ENCODE measurements around the gene TSEN2. TPM values are rescaled to one million over a fixed set of nuclear protein-coding genes. Genes with fewer than 3 reads are reported as not detected.

TSEN2 gene
- total and polyA plus RNA-seq, 10 of the 15 experiments (the other 5 are each of a cell fraction or from before 2014, with no cell fraction given) = 17.7 to 32.3 (median 24.3) TPM

GRCh38 chr3:12484983-12485327, 675 bp downstream of the TSEN2 start (continued):
- TF ChIP-seq REST (IDR thresholded peaks at IDR 0.05; ENCODE audit: low read depth, low read length) (no peak), FOXK2 (IDR thresholded peaks at IDR 0.05) (no peak), PAX5 (IDR thresholded peaks at IDR 0.05; ENCODE audit: borderline replicate concordance, low read depth, low read length) (no peak), WRNIP1 (IDR thresholded peaks at IDR 0.05; ENCODE audit: borderline replicate concordance, low read depth, low read length) (no peak), ZBTB11 (CRISPR knock-in tag; IDR thresholded peaks at IDR 0.05) (no peak), NRF1 (conservative IDR thresholded peaks at IDR 0.05; ENCODE audit: low read depth, low read length) (no peak), TCF12 (IDR thresholded peaks at IDR 0.05; ENCODE audit: low read depth, low read length) (no peak)
